Sigmoid colon (tissue), 7 donors: Measurements from ENCODE around the gene GPR142. TPM values are rescaled to one million over a fixed set of nuclear protein-coding genes. Genes with fewer than 3 reads are reported as not detected.

ENCODE experiments used
- DNase-seq: peaks from one replicate; pipeline ENCODE4 v3.0.0-alpha.2; 2019
- H3K27ac ChIP-seq, 4 donors: fragments of 200-600 bp; sonication (generic); one replicate each; pipeline ENCODE4 v1.5.1; 2016 to 2019; ENCODE audit warnings: mild to moderate bottlenecking in 1 of 4
- H3K27me3 ChIP-seq, 3 donors: fragments of 200-600 bp; sonication (generic); one replicate each; pipeline ENCODE4 v1.5.1; 2019; ENCODE audit warnings: mild to moderate bottlenecking in 1 of 3
- H3K36me3 ChIP-seq, 4 donors: fragments of 200-600 bp; sonication (generic); one replicate each; pipeline ENCODE4 v1.5.1; 2016 to 2019
- H3K4me1 ChIP-seq, 4 donors: fragments of 200-600 bp; sonication (generic); one replicate each; pipeline ENCODE4 v1.5.1; 2017 to 2019
- H3K4me3 ChIP-seq, 4 donors: fragments of 200-600 bp; sonication (generic); one replicate each; pipeline ENCODE4 v1.5.1; 2017 to 2019; ENCODE audit warnings: mild to moderate bottlenecking in 2 of 4, moderate library complexity in 1 of 4
- H3K9me3 ChIP-seq, 4 donors: fragments of 200-600 bp in 3 of 4; sonication (generic) in 3 of 4; one replicate each; pipeline versions ENCODE4 v1.5.1 to v1.6.1; 2013 to 2019
- EP300 ChIP-seq, 4 donors: sonication (generic); formaldehyde crosslinking; IDR thresholded peaks; one replicate each; pipeline ENCODE4 v1.6.1; 2017; ENCODE audit warnings: antibody characterized with exemption in 4 of 4
- POLR2A ChIP-seq, 2 donors: fragments of 450-650 bp; IDR thresholded peaks; one replicate each; pipeline ENCODE4 v1.6.1; 2016; ENCODE audit warnings: antibody characterized with exemption in 2 of 2, mild to moderate bottlenecking in 2 of 2, moderate library complexity in 2 of 2
- POLR2AphosphoS5 ChIP-seq, 4 donors: sonication (generic); formaldehyde crosslinking; IDR thresholded peaks; one replicate each; pipeline ENCODE4 v1.6.1; 2017; ENCODE audit warnings: antibody characterized with exemption in 4 of 4
- WGBS, 2 donors: extraction: QIAGEN DNeasy Blood & Tissue Kit; methylation state at CpG; one replicate each; pipeline ENCODE4 v1.1.7; 2013; 5-methylcytosine and 5-hydroxymethylcytosine counted together
- intact Hi-C: fragments of 100-400 bp; cut with DNase I; formaldehyde crosslinking; loops from one replicate; pipeline ENCODE4 v1.15.1; 2023
- polyA plus RNA-seq, 3 donors: library from polyadenylated mRNA; stranded (reverse); fragments of 200-250 nt; gene quantifications; one replicate each; pipeline ENCODE4 v1.2.3, GENCODE V29; 2013
- total RNA-seq, 4 donors: library from RNA; depleted of rRNA; stranded (reverse); fragments of >200 nt; gene quantifications; one replicate each; pipeline ENCODE4 v1.1.0, GENCODE V29; 2016
- TF ChIP-seq, protein P1 (sequence below), 4 experiments: fragments of 450-650 bp in 3 of 4; fragments of 200-600 bp in 1 of 4; IDR thresholded peaks; one replicate each; pipeline ENCODE4 v1.5.1; 2016 to 2019; ENCODE audit warnings: antibody characterized with exemption in 4 of 4, mild to moderate bottlenecking in 3 of 4, moderate library complexity in 2 of 4
- donor health status: healthy with polysubstance abuse.
- donor health status: Bipolar disorder and iron deficiency.
- donor health status: healthy.

Gene GPR142, protein sequence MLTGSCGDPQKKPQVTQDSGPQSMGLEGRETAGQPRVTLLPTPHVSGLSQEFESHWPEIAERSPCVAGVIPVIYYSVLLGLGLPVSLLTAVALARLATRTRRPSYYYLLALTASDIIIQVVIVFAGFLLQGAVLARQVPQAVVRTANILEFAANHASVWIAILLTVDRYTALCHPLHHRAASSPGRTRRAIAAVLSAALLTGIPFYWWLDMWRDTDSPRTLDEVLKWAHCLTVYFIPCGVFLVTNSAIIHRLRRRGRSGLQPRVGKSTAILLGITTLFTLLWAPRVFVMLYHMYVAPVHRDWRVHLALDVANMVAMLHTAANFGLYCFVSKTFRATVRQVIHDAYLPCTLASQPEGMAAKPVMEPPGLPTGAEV
- total RNA-seq: 1 to 10 TPM in 1 of 4 donors, not detected in 3; 1.8 TPM
- under 1 TPM in 1 of 3 donors, not detected in 2; 0.16 TPM for polyA plus RNA-seq

DNA sequence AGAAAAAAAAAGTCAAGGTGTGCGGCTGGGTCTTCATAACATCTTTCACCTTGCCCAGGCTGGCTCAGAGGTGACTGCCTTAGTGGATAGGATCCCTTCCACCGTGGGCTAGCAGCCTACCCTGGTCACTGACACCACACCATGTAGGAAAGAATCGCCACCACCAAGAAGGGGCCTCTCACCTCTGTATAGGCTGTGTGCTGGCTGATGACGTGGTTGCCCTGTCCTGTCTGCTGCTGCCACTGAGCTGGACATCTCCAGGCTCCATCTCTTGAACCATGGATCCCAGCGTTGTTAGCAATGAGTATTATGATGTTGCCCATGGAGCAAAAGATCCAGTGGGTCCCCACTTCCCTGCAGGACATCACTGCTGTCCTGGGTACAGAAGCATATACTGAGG is at the start of gene GPR142:
GPR142 (plus strand) TSS at position 301 of the 400 bp plus-strand sequence. CDS start 2,035 bp downstream, outside the sequence.
- H3K27me3 ChIP-seq: peaks cover under 1 to 34% (median 7%) of the 10 kb centered on the region in 3 donors
- H3K27ac ChIP-seq: no peak within 1 kb of the TSS
- H3K9me3 ChIP-seq: no peaks in the 10 kb centered on the region
- no peak within 1 kb of the TSS for H3K4me3 ChIP-seq
- DNase-seq: no peak
- WGBS, 2 donors: 79 to 90% methylated on average over 5 of the region's 5 CpGs
- H3K36me3 ChIP-seq: no peaks in the 10 kb centered on the region
- no peak for TF ChIP-seq POLR2AphosphoS5 (IDR thresholded peaks at IDR 0.05)
- no peak for TF ChIP-seq POLR2A (IDR thresholded peaks at IDR 0.05)
- TF ChIP-seq, protein P1, sequence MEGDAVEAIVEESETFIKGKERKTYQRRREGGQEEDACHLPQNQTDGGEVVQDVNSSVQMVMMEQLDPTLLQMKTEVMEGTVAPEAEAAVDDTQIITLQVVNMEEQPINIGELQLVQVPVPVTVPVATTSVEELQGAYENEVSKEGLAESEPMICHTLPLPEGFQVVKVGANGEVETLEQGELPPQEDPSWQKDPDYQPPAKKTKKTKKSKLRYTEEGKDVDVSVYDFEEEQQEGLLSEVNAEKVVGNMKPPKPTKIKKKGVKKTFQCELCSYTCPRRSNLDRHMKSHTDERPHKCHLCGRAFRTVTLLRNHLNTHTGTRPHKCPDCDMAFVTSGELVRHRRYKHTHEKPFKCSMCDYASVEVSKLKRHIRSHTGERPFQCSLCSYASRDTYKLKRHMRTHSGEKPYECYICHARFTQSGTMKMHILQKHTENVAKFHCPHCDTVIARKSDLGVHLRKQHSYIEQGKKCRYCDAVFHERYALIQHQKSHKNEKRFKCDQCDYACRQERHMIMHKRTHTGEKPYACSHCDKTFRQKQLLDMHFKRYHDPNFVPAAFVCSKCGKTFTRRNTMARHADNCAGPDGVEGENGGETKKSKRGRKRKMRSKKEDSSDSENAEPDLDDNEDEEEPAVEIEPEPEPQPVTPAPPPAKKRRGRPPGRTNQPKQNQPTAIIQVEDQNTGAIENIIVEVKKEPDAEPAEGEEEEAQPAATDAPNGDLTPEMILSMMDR (IDR thresholded peaks at IDR 0.05): no peak
- no peak for TF ChIP-seq EP300 (IDR thresholded peaks at IDR 0.05)
- H3K4me1 ChIP-seq: peaks cover 0 to 7% (median 2%) of the 10 kb centered on the region in 4 donors
- intact Hi-C loops: no loop called here

- H3K27ac ChIP-seq: no peak overlapping the region
- TF ChIP-seq POLR2AphosphoS5 (IDR thresholded peaks at IDR 0.05): no peak
- no peak for TF ChIP-seq POLR2A (IDR thresholded peaks at IDR 0.05)
- no peak for TF ChIP-seq EP300 (IDR thresholded peaks at IDR 0.05)
- TF ChIP-seq, protein P1 (IDR thresholded peaks at IDR 0.05): no peak
- no peaks in the 10 kb centered on the region for H3K36me3 ChIP-seq
- no peak for DNase-seq
- H3K27me3 ChIP-seq: peaks cover 0 to 8% (median 0%) of the 10 kb centered on the region in 3 donors
- H3K4me1 ChIP-seq: no peaks in the 10 kb centered on the region
- 84 to 88% methylated on average over 10 of the region's 10 CpGs for WGBS, 2 donors
- H3K9me3 ChIP-seq: no peaks in the 10 kb centered on the region
- H3K4me3 ChIP-seq: no peak overlapping the region
- intact Hi-C loops: no loop called here
Observed at GRCh38 chr17:74318391-74318790, 48.9 kb upstream of the GPR142 start.

DNA sequence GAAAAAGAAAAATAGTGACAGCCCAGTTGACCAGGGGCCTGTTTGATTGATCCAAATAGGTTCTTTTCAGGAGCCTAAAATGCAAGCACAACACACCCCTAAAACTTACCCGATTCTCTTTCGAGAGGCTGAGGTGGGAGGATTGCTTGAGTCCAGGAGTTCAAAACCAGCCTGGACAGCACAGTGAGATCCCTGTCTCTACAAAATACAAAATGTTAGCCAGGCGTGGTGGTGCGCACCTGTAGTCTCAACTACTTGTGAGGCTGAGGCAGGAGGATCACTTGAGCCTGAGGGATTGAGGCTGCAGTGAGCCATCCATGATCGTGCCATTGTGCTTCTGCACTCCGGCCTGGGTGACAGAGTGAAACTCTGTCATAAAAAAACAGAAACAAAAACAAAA is 42.8 kb upstream of the GPR142 start:
- Histone ChIP-seq H3K27ac (no peak overlapping the region), H3K27me3 (peaks cover 11 to 49% (median 33%) of the 10 kb centered on the region in 3 donors), H3K9me3 (no peaks in the 10 kb centered on the region), H3K36me3 (no peaks in the 10 kb centered on the region), H3K4me1 (peaks cover 0 to 20% (median 15%) of the 10 kb centered on the region in 4 donors), H3K4me3 (no peak overlapping the region)
- WGBS, 2 donors: 80 to 94% methylated on average over 6 of the region's 6 CpGs
- intact Hi-C loops: no loop called here
- no peak for DNase-seq
- no peak for TF ChIP-seq POLR2AphosphoS5 (IDR thresholded peaks at IDR 0.05)

GRCh38 chr17:74325376-74325742 is 41.9 kb upstream of the GPR142 start:
- DNase-seq: no peak
- Histone ChIP-seq H3K27me3 (peaks cover 11 to 49% (median 33%) of the 10 kb centered on the region in 3 donors), H3K4me1 (peaks cover 0 to 20% (median 15%) of the 10 kb centered on the region in 4 donors), H3K36me3 (no peaks in the 10 kb centered on the region), H3K27ac (no peak overlapping the region), H3K9me3 (no peaks in the 10 kb centered on the region), H3K4me3 (peak overlapping the region in 3 of 4 donors; percentile 32 to 45 (median 42))
- intact Hi-C loops: no loop called here
- TF ChIP-seq EP300 (IDR thresholded peaks at IDR 0.05) (no peak), POLR2A (IDR thresholded peaks at IDR 0.05) (no peak), POLR2AphosphoS5 (IDR thresholded peaks at IDR 0.05) (no peak)
- TF ChIP-seq, protein P1 (IDR thresholded peaks at IDR 0.05): no peak
- WGBS, 2 donors: 20 to 35% methylated on average over 11 of the region's 11 CpGs

DNA sequence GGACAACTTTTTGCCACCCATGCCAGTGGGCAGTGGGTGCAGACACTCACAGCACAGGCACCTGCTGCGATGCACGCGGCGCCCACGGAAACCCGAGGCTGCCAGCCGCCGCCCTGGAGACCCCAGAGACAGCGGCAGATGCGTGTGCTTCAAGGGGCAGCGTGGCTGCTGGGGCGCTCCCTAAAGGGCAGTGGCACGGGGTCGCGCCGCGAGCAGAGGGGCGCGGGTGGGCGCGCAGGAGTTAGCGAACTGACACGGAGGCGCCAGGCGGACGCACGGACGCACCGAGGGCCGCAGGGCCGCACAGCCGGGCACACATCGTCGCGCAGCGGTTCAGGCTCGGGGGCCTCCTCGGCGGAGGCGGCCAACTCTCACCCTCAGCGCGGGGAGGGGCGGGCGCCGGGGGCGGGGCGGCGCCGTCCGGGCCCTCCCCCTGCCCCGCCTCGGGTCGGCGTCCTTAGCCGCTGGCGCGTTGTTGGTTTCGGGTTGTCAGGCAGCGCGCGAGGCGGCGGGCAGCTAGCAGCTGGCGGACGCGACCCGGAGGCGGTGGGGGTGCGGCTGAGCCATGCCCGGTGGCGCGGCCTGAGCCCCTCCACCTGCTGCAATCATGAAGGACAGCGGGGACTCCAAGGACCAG is 41.4 kb upstream of the GPR142 start, which contains the start of gene KIF19:
KIF19 (plus strand) TSS at position 484 of the 637 bp plus-strand sequence; CDS start at position 608, 124 bp downstream.
- peak within 1 kb of the TSS in 3 of 4 donors; percentile 32 to 45 (median 42) for H3K4me3 ChIP-seq
- H3K27ac ChIP-seq: no peak within 1 kb of the TSS
- no peak for DNase-seq
- WGBS, 2 donors: 4 to 8% methylated on average over 73 of the region's 73 CpGs
- TF ChIP-seq POLR2AphosphoS5 (IDR thresholded peaks at IDR 0.05) (no peak), EP300 (IDR thresholded peaks at IDR 0.05) (no peak), POLR2A (IDR thresholded peaks at IDR 0.05) (no peak)
- TF ChIP-seq, protein P1 (IDR thresholded peaks at IDR 0.05): no peak
- no peaks in the 10 kb centered on the region for H3K36me3 ChIP-seq
- H3K27me3 ChIP-seq: peaks cover 11 to 49% (median 33%) of the 10 kb centered on the region in 3 donors
- intact Hi-C loops: no loop called here
- H3K9me3 ChIP-seq: no peaks in the 10 kb centered on the region
- peaks cover 0 to 20% (median 15%) of the 10 kb centered on the region in 4 donors for H3K4me1 ChIP-seq
